Measurements from ENCODE around the gene TTC12. TPM values are rescaled to one million over a fixed set of nuclear protein-coding genes. Genes with fewer than 3 reads are reported as not detected.

The TTC12 gene
- total RNA-seq, 1 experiment from 2014 or later: 24.3 TPM

DNA sequence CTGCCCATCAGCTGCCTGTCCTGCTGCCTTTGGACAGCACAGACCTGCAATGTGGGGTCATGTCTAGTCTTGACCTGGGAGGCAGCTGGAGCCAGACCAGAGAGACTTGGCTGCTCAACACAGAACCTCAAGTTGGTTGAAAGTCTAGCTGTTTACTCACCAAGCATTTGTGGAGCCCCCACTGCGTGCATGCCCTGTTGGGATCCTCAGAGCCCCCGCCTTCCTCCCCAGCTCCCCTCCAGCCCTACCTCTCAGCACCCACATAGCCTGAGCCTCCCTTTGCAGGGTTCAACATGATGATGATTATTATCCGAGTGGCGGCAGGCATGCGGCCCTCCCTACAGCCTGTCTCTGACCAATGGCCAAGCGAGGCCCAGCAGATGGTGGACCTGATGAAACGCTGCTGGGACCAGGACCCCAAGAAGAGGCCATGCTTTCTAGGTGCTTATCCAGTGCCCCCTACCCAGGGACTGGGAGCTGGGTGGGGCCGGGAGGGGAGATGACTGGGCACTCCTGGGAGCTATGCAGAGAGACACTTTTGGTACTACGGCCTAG is 81.5 kb downstream of the TTC12 start:
- intact Hi-C loops (cut with micrococcal nuclease; ENCODE audit: unreplicated experiment): no loop called here
- H3K4me1 ChIP-seq (ENCODE audit: control insufficient read depth, insufficient read depth, low read length): no peaks in the 10 kb centered on the region
- no peak for ATAC-seq
- H3K36me3 ChIP-seq (ENCODE audit: control insufficient read depth, insufficient read depth, low read length): no peaks in the 10 kb centered on the region
- H3K27ac ChIP-seq (ENCODE audit: low read length): no peak overlapping the region
- in situ Hi-C loops (cut with HindIII; ENCODE audit: low pct_unique_long_range_greater_than_20kb, low sequenced_read_pairs): no loop called here
- H3K9me3 ChIP-seq (ENCODE audit: control insufficient read depth, insufficient read depth, low read depth, low read length): no peaks in the 10 kb centered on the region
- BruUV-seq (replicated peaks): no TSS peak
- DNase-seq (ENCODE audit: low read depth, low spot score): no peak
- TF ChIP-seq, protein P1, sequence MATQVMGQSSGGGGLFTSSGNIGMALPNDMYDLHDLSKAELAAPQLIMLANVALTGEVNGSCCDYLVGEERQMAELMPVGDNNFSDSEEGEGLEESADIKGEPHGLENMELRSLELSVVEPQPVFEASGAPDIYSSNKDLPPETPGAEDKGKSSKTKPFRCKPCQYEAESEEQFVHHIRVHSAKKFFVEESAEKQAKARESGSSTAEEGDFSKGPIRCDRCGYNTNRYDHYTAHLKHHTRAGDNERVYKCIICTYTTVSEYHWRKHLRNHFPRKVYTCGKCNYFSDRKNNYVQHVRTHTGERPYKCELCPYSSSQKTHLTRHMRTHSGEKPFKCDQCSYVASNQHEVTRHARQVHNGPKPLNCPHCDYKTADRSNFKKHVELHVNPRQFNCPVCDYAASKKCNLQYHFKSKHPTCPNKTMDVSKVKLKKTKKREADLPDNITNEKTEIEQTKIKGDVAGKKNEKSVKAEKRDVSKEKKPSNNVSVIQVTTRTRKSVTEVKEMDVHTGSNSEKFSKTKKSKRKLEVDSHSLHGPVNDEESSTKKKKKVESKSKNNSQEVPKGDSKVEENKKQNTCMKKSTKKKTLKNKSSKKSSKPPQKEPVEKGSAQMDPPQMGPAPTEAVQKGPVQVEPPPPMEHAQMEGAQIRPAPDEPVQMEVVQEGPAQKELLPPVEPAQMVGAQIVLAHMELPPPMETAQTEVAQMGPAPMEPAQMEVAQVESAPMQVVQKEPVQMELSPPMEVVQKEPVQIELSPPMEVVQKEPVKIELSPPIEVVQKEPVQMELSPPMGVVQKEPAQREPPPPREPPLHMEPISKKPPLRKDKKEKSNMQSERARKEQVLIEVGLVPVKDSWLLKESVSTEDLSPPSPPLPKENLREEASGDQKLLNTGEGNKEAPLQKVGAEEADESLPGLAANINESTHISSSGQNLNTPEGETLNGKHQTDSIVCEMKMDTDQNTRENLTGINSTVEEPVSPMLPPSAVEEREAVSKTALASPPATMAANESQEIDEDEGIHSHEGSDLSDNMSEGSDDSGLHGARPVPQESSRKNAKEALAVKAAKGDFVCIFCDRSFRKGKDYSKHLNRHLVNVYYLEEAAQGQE (IDR thresholded peaks at IDR 0.05; ENCODE audit: insufficient read depth in 1 of 2, low read depth in 2 of 2, low read length in 1 of 2): no peak
- TF ChIP-seq, protein P2, sequence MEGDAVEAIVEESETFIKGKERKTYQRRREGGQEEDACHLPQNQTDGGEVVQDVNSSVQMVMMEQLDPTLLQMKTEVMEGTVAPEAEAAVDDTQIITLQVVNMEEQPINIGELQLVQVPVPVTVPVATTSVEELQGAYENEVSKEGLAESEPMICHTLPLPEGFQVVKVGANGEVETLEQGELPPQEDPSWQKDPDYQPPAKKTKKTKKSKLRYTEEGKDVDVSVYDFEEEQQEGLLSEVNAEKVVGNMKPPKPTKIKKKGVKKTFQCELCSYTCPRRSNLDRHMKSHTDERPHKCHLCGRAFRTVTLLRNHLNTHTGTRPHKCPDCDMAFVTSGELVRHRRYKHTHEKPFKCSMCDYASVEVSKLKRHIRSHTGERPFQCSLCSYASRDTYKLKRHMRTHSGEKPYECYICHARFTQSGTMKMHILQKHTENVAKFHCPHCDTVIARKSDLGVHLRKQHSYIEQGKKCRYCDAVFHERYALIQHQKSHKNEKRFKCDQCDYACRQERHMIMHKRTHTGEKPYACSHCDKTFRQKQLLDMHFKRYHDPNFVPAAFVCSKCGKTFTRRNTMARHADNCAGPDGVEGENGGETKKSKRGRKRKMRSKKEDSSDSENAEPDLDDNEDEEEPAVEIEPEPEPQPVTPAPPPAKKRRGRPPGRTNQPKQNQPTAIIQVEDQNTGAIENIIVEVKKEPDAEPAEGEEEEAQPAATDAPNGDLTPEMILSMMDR (IDR thresholded peaks at IDR 0.05): no peak
- TF ChIP-seq TCF7L2 (IDR thresholded peaks at IDR 0.05; ENCODE audit: low read depth, low read length) (no peak), POLR2AphosphoS5 (IDR thresholded peaks at IDR 0.05; ENCODE audit: low read depth, low read length) (no peak), SIN3A (IDR thresholded peaks at IDR 0.05; ENCODE audit: borderline replicate concordance, insufficient read depth, low read depth, low read length) (no peak)
- H3K4me3 ChIP-seq (ENCODE audit: low read depth in 2 of 2, low read length in 2 of 2): no peak overlapping the region
- no peaks in the 10 kb centered on the region for H3K27me3 ChIP-seq (ENCODE audit: control insufficient read depth, insufficient read depth, low read length)
- ChIA-PET POLR2A (no interaction called here), CTCF (no interaction called here)

DNA sequence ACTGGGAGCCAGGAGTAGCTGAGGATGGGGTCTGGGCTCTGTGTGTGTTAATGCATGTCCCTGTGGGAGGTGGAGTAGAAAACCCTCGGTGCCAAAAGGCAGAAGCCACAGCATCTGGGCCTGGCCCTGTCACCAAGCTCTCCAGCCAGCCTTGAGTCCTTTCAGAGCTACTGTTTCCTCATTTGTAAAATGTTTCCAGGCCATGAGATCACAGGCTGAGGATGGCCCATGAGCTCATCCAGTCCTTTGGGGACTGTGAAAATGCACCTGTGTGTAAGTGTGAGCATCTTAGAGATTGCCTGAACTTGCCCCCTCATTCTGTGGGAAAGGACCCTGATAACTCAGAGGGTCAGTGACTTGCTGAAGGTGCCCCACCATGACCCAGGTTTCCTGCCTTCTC is 82.3 kb downstream of the TTC12 start:
- ATAC-seq (no peak), DNase-seq (ENCODE audit: low read depth, low spot score) (no peak)
- ChIA-PET POLR2A (interaction anchor here (0.5 kb wide), 1 partner anchor 196 kb away, joined by 4 read pairs; no protein-coding TSS in a partner anchor), CTCF (no interaction called here)
- Histone ChIP-seq H3K27ac (ENCODE audit: low read length) (no peak overlapping the region), H3K36me3 (ENCODE audit: control insufficient read depth, insufficient read depth, low read length) (no peaks in the 10 kb centered on the region), H3K27me3 (ENCODE audit: control insufficient read depth, insufficient read depth, low read length) (no peaks in the 10 kb centered on the region), H3K4me1 (ENCODE audit: control insufficient read depth, insufficient read depth, low read length) (no peaks in the 10 kb centered on the region), H3K9me3 (ENCODE audit: control insufficient read depth, insufficient read depth, low read depth, low read length) (no peaks in the 10 kb centered on the region), H3K4me3 (ENCODE audit: low read depth in 2 of 2, low read length in 2 of 2) (no peak overlapping the region)
- in situ Hi-C loops (cut with HindIII; ENCODE audit: low pct_unique_long_range_greater_than_20kb, low sequenced_read_pairs): no loop called here
- TF ChIP-seq, protein P2 (IDR thresholded peaks at IDR 0.05): no peak
- no peak for TF ChIP-seq TCF7L2 (IDR thresholded peaks at IDR 0.05; ENCODE audit: low read depth, low read length)
- no peak for TF ChIP-seq SIN3A (IDR thresholded peaks at IDR 0.05; ENCODE audit: borderline replicate concordance, insufficient read depth, low read depth, low read length)
- no peak for TF ChIP-seq POLR2AphosphoS5 (IDR thresholded peaks at IDR 0.05; ENCODE audit: low read depth, low read length)
- TF ChIP-seq, protein P1 (IDR thresholded peaks at IDR 0.05; ENCODE audit: insufficient read depth in 1 of 2, low read depth in 2 of 2, low read length in 1 of 2): no peak
- intact Hi-C loops (cut with micrococcal nuclease; ENCODE audit: unreplicated experiment): no loop called here
- BruUV-seq (replicated peaks): no TSS peak
